HG03342 (cell line): ENCODE data around the gene RAVER1.
"Not testable (repeated sequence)": the region's sequence is repeated elsewhere in the genome, so short reads cannot be mapped to it uniquely, and the experiment has no call there.

Experiments
- ATAC-seq: cut with Tn5 transposase; IDR thresholded peaks from one replicate; pipeline ENCODE4 v1.9.1; 2021; ENCODE audit warnings: mild to moderate bottlenecking, moderate library complexity; ENCODE audit not compliant: unreplicated experiment

The RAVER1 gene

DNA sequence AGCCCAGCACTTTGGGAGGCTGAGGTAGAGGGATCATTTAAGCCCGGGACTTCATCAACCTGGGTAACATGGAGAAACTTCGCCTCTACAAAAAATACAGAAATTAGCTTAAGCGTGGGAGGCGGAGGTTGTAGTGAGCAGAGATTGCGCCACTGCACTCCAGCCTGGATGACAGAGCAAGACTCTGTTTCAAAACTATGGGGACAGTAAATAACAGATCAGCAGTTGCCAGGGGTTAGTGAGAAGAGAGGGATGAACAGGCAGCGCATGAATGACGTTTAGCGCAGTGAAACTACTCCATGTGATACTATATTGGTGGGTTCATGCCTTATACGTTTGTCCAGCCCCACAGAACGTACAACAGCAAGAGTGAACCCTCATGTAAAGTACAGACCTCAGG lies 13.2 kb upstream of the RAVER1 start:
- no peak for ATAC-seq

DNA sequence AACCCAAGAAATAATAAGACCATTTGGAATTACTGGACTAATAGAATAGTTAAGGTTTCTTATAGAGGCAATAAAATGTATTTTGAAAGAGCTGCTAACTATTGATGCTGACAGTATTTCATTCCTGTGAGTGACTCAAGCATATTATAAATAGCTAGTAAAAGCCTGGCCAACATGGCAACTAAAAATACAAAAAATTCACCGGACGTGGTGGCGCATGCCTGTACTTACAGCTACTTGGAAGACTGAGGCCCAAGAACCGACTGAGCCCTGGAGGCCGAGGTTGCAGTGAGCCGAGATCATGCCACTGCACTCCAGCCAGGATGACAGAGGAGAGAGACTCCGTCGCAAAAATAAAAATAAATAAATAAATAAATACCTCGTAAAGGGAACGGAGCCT lies 11.5 kb upstream of the RAVER1 start:
- no peak for ATAC-seq

DNA sequence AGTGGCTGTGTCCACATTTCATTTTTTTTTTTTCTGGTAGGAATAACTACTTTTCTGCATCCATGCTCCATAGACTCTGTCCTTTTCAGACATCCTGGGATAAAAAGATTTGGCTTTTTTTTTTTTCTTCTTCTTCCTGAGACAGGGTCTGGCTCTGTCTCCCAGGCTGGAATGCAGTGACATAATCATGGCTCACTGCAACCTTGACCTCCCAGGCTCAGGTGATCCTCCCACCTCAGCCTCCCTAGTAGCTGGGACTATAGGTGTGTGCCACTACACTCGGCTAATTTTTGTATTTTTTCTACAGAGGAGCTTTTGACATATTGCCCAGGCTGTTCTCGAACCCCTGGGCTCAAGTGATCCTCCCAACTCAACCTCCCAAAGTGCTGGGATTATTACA lies 10.2 kb upstream of the RAVER1 start:
- ATAC-seq = no peak

DNA sequence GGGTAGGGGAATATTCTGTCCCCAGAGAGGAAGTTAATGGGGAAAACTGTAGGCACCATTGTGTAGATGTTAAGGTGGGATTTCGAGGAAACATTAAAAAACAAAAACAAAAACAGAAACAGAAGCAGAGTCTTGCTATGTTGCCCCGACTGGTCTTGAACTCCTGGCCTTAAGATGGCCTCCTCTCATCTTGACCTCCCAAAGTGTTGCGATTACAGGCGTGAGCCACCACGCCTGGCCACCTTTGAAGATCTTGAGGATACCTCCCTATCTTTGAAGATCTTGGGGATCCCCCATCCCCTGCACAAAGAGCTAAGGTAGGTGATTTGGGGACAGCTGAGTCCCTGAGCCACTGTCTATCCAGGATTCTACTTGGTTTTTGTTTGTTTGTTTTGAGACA lies 6.6 kb upstream of the RAVER1 start:
- ATAC-seq = no peak

GRCh38 chr19:10339380-10339960 lies 6.1 kb upstream of the RAVER1 start, which contains the start of gene ICAM3:
Gene ICAM3 (minus strand): TSS chr19:10339624. CDS start chr19:10339614, 10 bp downstream.
- no peak for ATAC-seq

GRCh38 chr19:10338940-10339339 lies 5.6 kb upstream of the RAVER1 start:
- ATAC-seq = no peak

GRCh38 chr19:10336725-10337124 lies 3.4 kb upstream of the RAVER1 start:
- ATAC-seq = not testable (repeated sequence)

DNA sequence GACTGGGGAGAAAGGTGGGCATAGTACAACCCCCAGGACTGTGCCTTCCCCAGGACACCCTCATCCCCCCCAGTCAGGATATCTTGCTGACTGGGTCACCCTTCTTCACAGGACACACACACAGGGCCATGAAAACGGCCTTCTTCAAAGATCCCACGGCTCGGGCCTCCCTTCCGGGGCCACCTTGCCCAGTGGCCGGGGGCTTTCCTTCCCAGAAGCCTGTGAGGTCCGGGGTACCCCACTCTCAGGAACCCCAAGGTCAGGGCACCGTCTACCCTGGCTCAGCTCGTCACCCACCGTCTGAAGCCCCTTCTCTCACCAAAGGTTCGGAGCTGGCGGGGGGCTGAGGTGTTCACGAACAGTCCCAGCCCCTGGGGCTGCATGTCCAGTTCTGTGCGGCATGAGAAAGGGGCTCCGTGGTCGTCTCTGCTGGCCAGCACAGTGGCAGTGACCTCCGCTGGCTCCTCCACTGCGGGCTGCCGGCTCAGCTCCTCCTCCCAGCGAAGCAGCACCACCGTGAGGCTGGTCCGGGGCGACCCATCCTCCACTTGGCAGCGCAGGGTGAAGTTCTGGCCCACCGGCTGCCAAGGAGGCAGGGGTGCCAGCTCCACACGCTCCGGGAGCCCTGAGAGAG lies 2.1 kb upstream of the RAVER1 start:
- ATAC-seq = no peak

- ATAC-seq = no peak
Measured at GRCh38 chr19:10334588-10335351, 1.4 kb upstream of the RAVER1 start.

DNA sequence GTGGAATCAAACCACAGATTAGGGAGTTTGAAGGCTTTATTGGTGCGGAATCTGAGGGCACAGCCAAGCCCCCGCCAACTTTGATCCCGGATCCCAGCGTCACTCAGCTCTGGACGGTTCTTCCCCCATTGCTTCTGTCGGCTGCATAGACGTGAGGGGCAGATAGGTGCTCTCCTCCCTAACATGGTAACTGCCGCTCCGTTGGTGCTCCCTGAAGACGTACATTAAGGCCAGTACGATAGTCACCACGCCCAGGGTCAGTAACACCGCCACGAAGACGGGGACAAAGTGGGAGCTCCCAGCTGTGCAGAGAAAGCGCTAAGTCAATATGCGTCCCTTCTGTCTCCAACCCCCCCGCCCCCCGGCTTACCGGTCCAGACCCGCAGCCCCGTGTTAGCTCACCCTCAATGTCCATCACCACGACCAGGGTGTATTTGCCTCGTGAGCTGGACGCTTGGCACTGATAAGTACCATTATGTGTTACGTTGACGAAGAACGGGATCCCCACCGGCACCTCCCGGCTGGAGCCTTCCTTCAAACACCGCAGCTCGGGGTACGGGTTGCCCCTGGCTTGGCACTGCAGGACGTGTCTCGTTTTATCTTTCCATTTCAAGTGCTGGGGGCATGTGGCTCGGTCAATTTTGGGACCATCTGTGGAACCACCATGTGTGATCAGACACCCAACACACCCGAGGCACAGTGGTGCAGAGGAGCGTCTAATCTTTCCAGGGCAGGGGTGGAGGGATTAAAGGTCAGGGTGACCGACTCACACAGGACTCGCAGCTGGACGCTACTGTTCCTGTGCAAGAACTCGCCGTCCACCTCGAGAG lies 644 bp upstream of the RAVER1 start:
- ATAC-seq = no peak

DNA sequence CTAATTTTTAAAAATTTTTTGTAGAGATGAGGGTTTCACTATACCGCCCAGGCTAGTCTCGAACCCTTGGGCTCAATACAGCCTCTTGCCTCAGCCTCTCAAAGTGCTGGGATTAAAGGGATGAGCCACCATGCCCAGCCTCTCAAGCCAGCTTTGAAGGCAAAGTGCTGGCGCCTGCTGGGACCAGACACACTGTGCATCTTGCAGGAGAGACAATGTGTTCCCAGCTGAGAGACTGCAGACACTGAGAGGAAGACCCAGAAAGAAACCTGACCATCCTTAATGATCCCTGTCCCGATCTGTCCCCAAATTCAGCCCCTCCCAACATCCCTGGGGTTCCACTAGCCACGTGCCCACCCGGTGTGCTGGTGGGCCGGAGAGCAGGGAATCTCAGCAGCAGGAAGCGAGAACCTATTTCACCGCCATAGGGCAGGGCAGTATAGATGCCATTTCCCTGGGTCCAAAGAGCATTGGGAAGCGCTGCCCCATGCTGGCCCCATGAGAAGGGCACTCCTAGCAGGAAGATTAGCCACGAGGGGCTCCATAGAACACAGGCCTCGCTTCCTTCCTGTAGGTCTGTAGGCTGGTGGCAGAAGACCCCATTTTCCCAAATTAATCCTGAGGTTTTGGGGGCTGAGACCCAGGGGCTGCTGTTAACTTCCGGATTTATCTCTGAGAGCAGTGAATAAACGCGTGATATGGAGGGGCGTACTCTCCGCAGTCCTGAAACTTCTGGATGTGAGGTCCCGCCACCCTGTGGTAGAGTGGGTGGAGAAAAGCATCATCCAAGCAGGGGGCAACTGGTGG lies 968 bp downstream of the RAVER1 start:
- ATAC-seq = peak; percentile 4

- no peak for ATAC-seq
Measured at GRCh38 chr19:10329555-10329954, 3.8 kb downstream of the RAVER1 start.

GRCh38 chr19:10328558-10329429 lies 4.5 kb downstream of the RAVER1 start:
- ATAC-seq = no peak

- ATAC-seq = no peak
Measured at GRCh38 chr19:10327793-10328192, 5.5 kb downstream of the RAVER1 start.

GRCh38 chr19:10325732-10326131 lies 7.6 kb downstream of the RAVER1 start:
- no peak for ATAC-seq

DNA sequence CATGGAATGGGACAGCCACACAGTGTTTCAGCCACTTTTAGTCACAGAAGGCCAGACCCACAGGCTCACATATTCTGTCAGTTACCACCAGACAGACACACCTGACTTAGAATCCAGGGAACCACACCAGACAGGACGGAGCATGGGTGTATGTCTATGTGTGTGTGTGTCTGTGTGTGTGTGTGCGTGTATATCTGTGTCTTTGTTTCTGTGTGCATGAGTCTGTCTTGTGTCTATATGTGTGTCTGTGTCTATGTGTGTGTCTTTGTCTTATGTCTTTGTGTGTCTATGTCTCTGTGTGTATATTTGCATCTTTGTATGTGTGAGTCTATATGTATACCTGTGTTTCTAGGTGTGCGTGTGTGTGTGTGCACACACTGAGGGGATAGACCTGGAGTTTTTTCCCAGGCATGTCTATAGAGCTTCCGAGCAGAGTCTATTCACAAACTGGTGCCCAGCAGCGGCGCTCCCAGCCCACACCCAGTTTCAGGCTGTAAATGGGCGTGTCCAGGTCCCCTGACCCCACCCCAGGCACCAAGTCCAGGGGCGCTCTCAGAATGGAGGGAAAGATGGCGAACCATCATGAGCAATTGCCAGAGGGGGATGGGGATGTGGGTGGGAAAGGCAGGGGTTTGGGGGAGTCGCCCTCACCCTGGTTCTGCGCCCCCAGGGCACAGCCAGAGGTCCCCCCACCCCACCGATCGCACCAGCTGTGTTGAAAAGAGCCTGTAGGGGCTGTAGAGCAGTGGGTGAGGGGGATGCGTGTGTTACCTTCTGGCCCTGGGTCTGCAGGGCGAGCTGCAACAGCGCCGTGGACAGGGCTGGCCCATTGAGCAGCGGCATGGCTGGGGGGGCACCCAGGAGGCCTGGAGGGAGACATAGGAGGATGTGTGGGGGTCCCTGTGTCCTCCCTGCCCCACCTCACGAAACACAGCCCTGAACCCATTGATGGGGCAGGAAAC lies 11.2 kb downstream of the RAVER1 start:
- ATAC-seq = no peak

GRCh38 chr19:10321417-10321797 lies 11.9 kb downstream of the RAVER1 start:
- no peak for ATAC-seq
